Fibroblast of the conjunctiva (primary cell): ENCODE data around the gene ANTKMT.
"Not testable (repeated sequence)": the region's sequence is repeated elsewhere in the genome, so short reads cannot be mapped to it uniquely, and the experiment has no call there.

Experiments used
- DNase-seq: peaks from one replicate; pipeline ENCODE4 v3.0.0-alpha.2; 2010; ENCODE audit warnings: low read depth

Gene ANTKMT

GRCh38 chr16:681746-682427, 39.1 kb upstream of the ANTKMT start:
- DNase-seq = no peak

- no peak for DNase-seq
Measured at GRCh38 chr16:682493-683395, 38.2 kb upstream of the ANTKMT start.

GRCh38 chr16:683396-684070, 37.4 kb upstream of the ANTKMT start:
- DNase-seq = no peak

- peak; percentile 90 for DNase-seq
Measured at GRCh38 chr16:684071-684794, 36.7 kb upstream of the ANTKMT start, which contains the start of gene JMJD8. Gene JMJD8 (minus strand): TSS chr16:684334. CDS start chr16:684319, 15 bp downstream.

- DNase-seq = no peak
Measured at GRCh38 chr16:684961-685696, 35.8 kb upstream of the ANTKMT start.

- DNase-seq = no peak
Measured at GRCh38 chr16:685967-686366, 35.0 kb upstream of the ANTKMT start.

GRCh38 chr16:686459-687260, 34.3 kb upstream of the ANTKMT start:
- no peak for DNase-seq

- DNase-seq = no peak
Measured at GRCh38 chr16:687499-687898, 33.4 kb upstream of the ANTKMT start.

GRCh38 chr16:689175-689897, 31.6 kb upstream of the ANTKMT start:
- no peak for DNase-seq

GRCh38 chr16:691242-691641, 29.7 kb upstream of the ANTKMT start:
- not testable (repeated sequence) for DNase-seq

GRCh38 chr16:692356-693108, 28.4 kb upstream of the ANTKMT start:
- DNase-seq = no peak

GRCh38 chr16:693364-693763, 27.6 kb upstream of the ANTKMT start:
- DNase-seq = no peak

- DNase-seq = no peak
Measured at GRCh38 chr16:693766-694165, 27.2 kb upstream of the ANTKMT start.

GRCh38 chr16:694187-694862, 26.6 kb upstream of the ANTKMT start:
- no peak for DNase-seq

GRCh38 chr16:694863-695354, 26.0 kb upstream of the ANTKMT start:
- no peak for DNase-seq

GRCh38 chr16:695355-696089, 25.4 kb upstream of the ANTKMT start:
- no peak for DNase-seq

- DNase-seq = no peak
Measured at GRCh38 chr16:698911-699671, 21.9 kb upstream of the ANTKMT start.
